ENCODE results near the gene REN.

GRCh38 chr1:204124639-204125038, 41.5 kb downstream of the REN start:
- TF ChIP-seq JUND (IDR thresholded peaks at IDR 0.05) (no peak), MAX (IDR thresholded peaks at IDR 0.05) (no peak), ATF3 (IDR thresholded peaks at IDR 0.05) (no peak), CTCF (IDR thresholded peaks at IDR 0.05; ENCODE audit: low read depth, low read length, missing input control) (no peak), RAD21 (IDR thresholded peaks at IDR 0.05) (no peak), NR2F2 (IDR thresholded peaks at IDR 0.05) (no peak), GABPA (IDR thresholded peaks at IDR 0.05 in 1 of 2, conservative IDR thresholded peaks at IDR 0.05 in 1 of 2) (no peak), REST (IDR thresholded peaks at IDR 0.05) (no peak), TAF1 (conservative IDR thresholded peaks at IDR 0.05) (no peak), ZBTB33 (IDR thresholded peaks at IDR 0.05) (no peak), YY1 (IDR thresholded peaks at IDR 0.05) (no peak), HNF4A (conservative IDR thresholded peaks at IDR 0.05) (no peak)

Data from liver (tissue), 3 donors.